ENCODE results near the gene CCT2.

DNA sequence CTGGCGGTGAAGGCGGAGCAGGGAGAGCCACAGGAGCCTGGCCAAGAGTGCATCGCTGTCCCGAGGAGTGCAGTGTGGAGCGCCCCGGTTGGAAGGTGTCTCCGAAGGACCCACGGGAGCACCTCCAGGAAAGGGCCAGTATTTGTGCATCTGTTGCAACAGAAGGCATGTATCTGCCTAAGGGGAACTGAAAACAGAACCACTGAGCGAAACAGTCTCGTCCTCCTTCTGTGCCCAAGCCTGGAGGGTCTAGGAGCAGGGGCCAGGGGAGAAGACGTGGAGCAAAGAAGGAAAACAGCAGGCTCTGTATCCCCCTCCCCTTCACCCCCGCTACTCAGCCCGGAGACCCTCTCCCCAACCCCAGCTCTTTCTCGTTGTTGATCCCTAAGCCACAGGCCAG is 30.8 kb downstream of the CCT2 start:
- TF ChIP-seq CTCF (IDR thresholded peaks at IDR 0.05) = no peak
- no peak for TF ChIP-seq POLR2A (IDR thresholded peaks at IDR 0.05)
